Right lung (tissue), 5 donors: ENCODE data around the gene TAOK1. TPM values are rescaled to one million over a fixed set of nuclear protein-coding genes. Genes with fewer than 3 reads are reported as not detected.
"Not testable (repeated sequence)": the region's sequence is repeated elsewhere in the genome, so short reads cannot be mapped to it uniquely, and the experiment has no call there.

ENCODE experiments used
- DNase-seq, 2 donors: peaks; one replicate each; pipeline ENCODE4 v3.0.0-alpha.2; 2013
- polyA plus RNA-seq, 5 donors: library from polyadenylated mRNA; unstranded; fragments of 120-200 nt; gene quantifications; one replicate each; pipeline versions ENCODE4 v1.2.1 to v1.2.3, GENCODE V29; 2013; ENCODE audit warnings: inconsistent platforms in 1 of 5, low replicate concordance in 1 of 5; ENCODE audit not compliant: insufficient read length in 5 of 5, insufficient read depth in 1 of 5

TAOK1 gene
- polyA plus RNA-seq, 5 donors, result 26.3 to 49.3 (median 40.6) TPM

GRCh38 chr17:29443041-29443739 lies 53.0 kb downstream of the TAOK1 start:
- no peak for DNase-seq

DNA sequence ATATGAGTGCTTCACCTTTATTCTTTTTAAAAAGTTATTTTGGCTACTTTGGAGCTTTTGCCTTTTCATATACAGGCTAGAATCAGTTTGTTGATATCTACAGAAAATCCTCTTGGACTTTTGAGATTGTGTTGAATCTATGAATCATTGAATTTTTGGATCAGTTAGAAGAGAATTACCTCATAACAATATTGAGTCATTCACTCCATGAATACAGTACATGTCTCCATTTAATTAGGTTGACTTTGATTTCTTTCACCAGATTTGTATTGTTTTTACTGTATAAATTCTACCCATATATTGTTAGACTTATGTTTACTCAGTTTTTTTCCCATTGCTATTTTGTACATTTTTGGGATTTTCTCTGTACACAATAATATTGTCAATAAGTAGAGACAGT lies 54.4 kb downstream of the TAOK1 start:
- no peak for DNase-seq

DNA sequence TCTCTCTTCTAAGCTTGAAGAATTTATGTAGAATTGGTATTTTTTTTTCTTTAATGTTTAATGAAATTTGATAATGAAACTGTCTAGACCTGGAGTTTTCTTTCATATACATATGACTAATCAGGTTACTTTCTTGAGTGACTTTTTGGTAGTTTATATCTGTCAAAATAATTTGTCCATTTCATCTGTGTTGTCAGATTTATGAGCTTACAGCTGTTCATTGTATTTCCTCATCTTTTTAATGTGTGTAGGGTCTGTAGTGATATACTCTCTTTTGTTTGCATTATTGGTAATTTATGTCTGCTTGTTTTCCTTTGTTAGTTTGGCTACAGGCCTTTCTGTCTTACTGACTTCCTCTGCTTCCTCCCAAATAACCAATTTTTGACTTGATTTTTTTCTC lies 55.7 kb downstream of the TAOK1 start:
- DNase-seq, result no peak

- DNase-seq, result no peak
Measured at GRCh38 chr17:29449865-29450671, 59.9 kb downstream of the TAOK1 start.

GRCh38 chr17:29451121-29451742 lies 61.1 kb downstream of the TAOK1 start:
- no peak for DNase-seq

GRCh38 chr17:29458066-29458465 lies 67.9 kb downstream of the TAOK1 start:
- no peak for DNase-seq

- no peak for DNase-seq
Measured at GRCh38 chr17:29461483-29462206, 71.5 kb downstream of the TAOK1 start.

- DNase-seq, result no peak
Measured at GRCh38 chr17:29469276-29469675, 79.1 kb downstream of the TAOK1 start.

DNA sequence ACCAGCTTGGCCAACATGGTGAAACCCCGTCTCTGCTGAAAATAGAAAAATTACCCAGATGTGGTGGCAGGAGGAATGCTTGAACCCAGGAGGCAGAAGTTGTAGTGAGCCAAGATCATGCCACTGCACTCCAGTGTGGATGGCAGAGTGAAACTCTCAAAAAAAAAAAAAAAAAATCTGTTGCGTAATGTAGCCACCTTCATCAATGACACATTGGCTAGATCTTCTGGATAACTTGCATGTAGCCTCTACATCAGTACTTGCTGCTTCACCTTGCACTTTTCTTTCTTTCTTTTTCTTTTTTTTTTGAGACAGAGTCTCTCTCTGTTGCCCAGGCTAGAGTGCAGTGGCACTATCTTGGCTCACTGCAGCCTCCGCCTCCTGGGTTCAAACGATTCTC lies 83.3 kb downstream of the TAOK1 start:
- not testable (repeated sequence) for DNase-seq

- no peak for DNase-seq
Measured at GRCh38 chr17:29474297-29474696, 84.1 kb downstream of the TAOK1 start.

GRCh38 chr17:29475891-29476290 lies 85.7 kb downstream of the TAOK1 start:
- peak; percentile 14 to 15 for DNase-seq

GRCh38 chr17:29480249-29480928 lies 90.2 kb downstream of the TAOK1 start:
- not testable (repeated sequence) for DNase-seq

GRCh38 chr17:29483503-29483902 lies 93.3 kb downstream of the TAOK1 start:
- no peak for DNase-seq

DNA sequence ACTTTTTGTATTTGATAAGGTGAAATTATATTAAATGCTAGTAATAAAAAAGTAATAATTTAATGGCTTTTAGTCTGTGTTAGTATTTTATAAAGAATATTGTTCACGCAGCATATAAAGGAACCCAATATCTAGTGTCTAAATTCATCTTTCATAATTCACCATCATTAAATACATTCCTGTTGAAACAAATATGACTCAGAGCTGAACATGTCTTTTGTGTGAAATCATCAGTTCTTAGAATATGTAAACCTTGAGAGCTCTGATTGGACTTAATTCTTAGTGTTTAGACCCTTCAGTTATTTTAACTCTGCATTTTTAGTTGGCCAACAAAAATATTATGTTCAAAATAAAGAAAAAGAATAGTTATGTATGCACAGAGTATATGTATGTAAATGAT lies 104.8 kb downstream of the TAOK1 start:
- no peak for DNase-seq

DNA sequence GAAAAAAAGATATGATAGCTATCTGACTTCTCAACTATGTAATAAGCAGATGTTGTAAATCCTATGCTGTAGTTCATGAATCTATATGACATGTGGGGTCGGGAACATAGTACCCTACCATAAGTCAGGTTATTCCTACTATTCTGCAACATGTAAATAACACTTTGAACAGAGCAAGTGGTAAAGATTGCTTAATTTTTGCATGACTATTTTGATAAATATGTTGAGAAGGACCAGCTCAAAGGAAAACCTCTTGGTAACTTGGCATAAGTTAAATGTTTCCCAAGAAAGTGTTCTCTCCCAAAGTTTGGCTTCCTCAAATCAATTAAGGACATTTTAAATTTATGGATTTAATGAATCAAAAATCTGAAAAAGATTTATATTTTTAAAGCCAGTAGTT lies 114.5 kb downstream of the TAOK1 start:
- DNase-seq, result no peak

GRCh38 chr17:29505836-29506235 lies 115.7 kb downstream of the TAOK1 start:
- DNase-seq, result no peak

DNA sequence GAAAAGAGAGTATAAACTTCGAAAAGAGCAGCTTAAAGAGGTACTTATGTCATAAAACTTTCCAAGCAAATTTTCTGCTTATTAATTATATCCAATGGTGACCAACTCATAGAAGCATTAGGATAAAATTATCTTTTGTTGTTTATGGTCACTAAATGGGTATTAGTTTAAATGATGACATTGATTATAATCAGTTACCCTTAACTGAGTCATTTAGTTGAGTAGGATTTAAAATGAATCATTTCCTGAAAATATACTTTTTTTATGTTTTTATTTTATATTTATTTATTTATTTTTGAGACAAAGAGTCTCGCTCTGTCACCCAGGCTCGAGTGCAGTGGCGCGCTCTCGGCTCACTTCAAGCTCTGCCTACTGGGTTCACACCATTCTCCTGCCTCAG lies 120.8 kb downstream of the TAOK1 start:
- no peak for DNase-seq

DNA sequence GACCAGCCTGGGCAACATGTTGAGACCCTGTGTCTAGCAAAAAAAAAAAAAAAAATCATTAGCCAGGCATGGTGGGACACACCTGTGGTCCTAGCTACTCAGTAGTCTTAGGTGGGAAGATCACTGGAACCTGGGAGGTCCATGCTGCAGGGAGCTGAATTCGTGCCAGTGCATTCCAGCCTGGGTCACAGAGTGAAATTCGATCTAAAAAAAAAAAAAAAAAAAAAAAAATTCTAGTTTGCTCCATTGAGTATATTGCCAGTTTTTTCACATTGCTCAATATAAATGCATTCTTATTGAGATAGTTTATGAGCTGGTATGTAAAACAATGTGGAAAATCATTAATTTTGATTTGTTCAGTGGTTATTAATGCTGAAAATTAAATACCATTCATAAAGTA lies 124.6 kb downstream of the TAOK1 start:
- peak in 1 of 2 donors; percentile 8 for DNase-seq

- no peak for DNase-seq
Measured at GRCh38 chr17:29518359-29518758, 128.2 kb downstream of the TAOK1 start.

- DNase-seq, result no peak
Measured at GRCh38 chr17:29524692-29525091, 134.5 kb downstream of the TAOK1 start.

DNA sequence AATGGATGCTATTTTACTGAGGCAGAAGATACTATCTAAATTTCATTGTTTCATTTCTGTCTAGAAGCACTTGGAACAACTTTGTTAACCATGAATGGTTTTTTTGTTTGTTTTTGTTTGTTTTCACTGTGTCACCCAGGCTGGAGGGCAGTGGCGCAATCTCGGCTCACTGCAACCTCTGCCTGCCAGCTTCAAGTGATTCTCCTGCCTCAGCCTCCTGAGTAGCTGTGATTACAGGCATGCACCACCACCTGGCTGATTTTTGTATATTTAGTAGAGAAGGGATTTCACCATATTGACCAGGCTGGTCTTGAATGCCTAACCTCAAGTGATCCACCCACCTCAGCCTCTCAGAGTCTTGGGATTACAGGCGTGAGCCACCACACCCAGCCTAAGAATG lies 136.2 kb downstream of the TAOK1 start:
- no peak for DNase-seq

- DNase-seq, result no peak
Measured at GRCh38 chr17:29533976-29534375, 143.8 kb downstream of the TAOK1 start.
